Sigmoid colon (tissue), 4 donors: ENCODE measurements around the gene KCNH4.

Experiments
- EP300 ChIP-seq, 4 donors: sonication (generic); formaldehyde crosslinking; IDR thresholded peaks; one replicate each; pipeline ENCODE4 v1.6.1; 2017; ENCODE audit warnings: antibody characterized with exemption in 4 of 4
- POLR2A ChIP-seq, 2 donors: fragments of 450-650 bp; IDR thresholded peaks; one replicate each; pipeline ENCODE4 v1.6.1; 2016; ENCODE audit warnings: antibody characterized with exemption in 2 of 2, mild to moderate bottlenecking in 2 of 2, moderate library complexity in 2 of 2
- POLR2AphosphoS5 ChIP-seq, 4 donors: sonication (generic); formaldehyde crosslinking; IDR thresholded peaks; one replicate each; pipeline ENCODE4 v1.6.1; 2017; ENCODE audit warnings: antibody characterized with exemption in 4 of 4
- TF ChIP-seq, protein P1 (sequence below), 4 experiments: fragments of 450-650 bp in 3 of 4; fragments of 200-600 bp in 1 of 4; IDR thresholded peaks; one replicate each; pipeline ENCODE4 v1.5.1; 2016 to 2019; ENCODE audit warnings: antibody characterized with exemption in 4 of 4, mild to moderate bottlenecking in 3 of 4, moderate library complexity in 2 of 4

DNA sequence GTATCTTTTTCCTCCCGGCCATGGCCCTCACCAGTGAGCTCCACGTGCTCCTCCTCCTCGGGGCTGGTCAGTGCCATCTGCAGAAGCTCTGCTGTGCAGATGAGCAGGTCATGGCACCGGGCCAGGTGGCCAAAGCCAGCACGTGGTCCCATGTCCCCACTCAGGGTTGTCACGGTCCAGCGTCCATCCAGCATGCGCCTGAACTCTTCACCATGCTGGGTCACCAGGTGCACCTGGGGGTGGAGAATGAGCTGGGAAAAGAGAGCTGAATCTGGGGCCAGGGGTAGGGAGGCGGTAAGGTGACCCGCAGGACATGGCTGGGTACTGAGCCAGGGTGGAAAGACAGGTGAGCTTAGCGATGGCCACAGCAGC lies 69.7 kb downstream of the KCNH4 start:
- TF ChIP-seq, protein P1, sequence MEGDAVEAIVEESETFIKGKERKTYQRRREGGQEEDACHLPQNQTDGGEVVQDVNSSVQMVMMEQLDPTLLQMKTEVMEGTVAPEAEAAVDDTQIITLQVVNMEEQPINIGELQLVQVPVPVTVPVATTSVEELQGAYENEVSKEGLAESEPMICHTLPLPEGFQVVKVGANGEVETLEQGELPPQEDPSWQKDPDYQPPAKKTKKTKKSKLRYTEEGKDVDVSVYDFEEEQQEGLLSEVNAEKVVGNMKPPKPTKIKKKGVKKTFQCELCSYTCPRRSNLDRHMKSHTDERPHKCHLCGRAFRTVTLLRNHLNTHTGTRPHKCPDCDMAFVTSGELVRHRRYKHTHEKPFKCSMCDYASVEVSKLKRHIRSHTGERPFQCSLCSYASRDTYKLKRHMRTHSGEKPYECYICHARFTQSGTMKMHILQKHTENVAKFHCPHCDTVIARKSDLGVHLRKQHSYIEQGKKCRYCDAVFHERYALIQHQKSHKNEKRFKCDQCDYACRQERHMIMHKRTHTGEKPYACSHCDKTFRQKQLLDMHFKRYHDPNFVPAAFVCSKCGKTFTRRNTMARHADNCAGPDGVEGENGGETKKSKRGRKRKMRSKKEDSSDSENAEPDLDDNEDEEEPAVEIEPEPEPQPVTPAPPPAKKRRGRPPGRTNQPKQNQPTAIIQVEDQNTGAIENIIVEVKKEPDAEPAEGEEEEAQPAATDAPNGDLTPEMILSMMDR (IDR thresholded peaks at IDR 0.05): no peak
- no peak for TF ChIP-seq POLR2AphosphoS5 (IDR thresholded peaks at IDR 0.05)
- TF ChIP-seq POLR2A (IDR thresholded peaks at IDR 0.05): no peak
- no peak for TF ChIP-seq EP300 (IDR thresholded peaks at IDR 0.05)
